T-helper 2 cell treated with Interferon-gamma antibody and Interleukin-4, amounts not matched to agents 5 μg/mL and 100 μg/mL, for 36 hours (primary cell): ENCODE measurements around the gene SOAT1.
"Not testable (repeated sequence)": the region's sequence is repeated elsewhere in the genome, so short reads cannot be mapped to it uniquely, and the experiment has no call there.

ENCODE experiments used
- DNase-seq: peaks from one replicate; pipeline ENCODE4 v3.0.0; 2021; ENCODE audit warnings: low spot score
- H3K27ac Mint-ChIP-seq: one replicate; pipeline ENCODE4 v1.8.0; 2021; ENCODE audit warnings: mild to moderate bottlenecking, mixed read lengths
- H3K27me3 Mint-ChIP-seq: one replicate; pipeline ENCODE4 v1.8.0; 2021; ENCODE audit warnings: low read depth, mixed read lengths
- H3K36me3 Mint-ChIP-seq: one replicate; pipeline ENCODE4 v1.8.0; 2021; ENCODE audit warnings: low read depth, mixed read lengths
- H3K4me1 Mint-ChIP-seq: one replicate; pipeline ENCODE4 v1.8.0; 2021; ENCODE audit warnings: low read depth, mixed read lengths
- H3K4me3 Mint-ChIP-seq: one replicate; pipeline ENCODE4 v1.8.0; 2022; ENCODE audit warnings: mild to moderate bottlenecking, moderate library complexity, mixed read lengths
- H3K9me3 Mint-ChIP-seq: one replicate; pipeline ENCODE4 v1.8.0; 2021; ENCODE audit warnings: mixed read lengths

Gene SOAT1

GRCh38 chr1:179342740-179343404 is 49.3 kb downstream of the SOAT1 start:
- peaks cover 38% of the 10 kb centered on the region for H3K36me3 Mint-ChIP-seq
- H3K4me3 Mint-ChIP-seq = no peak overlapping the region
- H3K27ac Mint-ChIP-seq = no peak overlapping the region
- no peaks in the 10 kb centered on the region for H3K9me3 Mint-ChIP-seq
- DNase-seq = no peak
- H3K27me3 Mint-ChIP-seq = no peaks in the 10 kb centered on the region
- no peaks in the 10 kb centered on the region for H3K4me1 Mint-ChIP-seq

- Mint-ChIP-seq H3K4me1 (peaks cover 4% of the 10 kb centered on the region), H3K9me3 (no peaks in the 10 kb centered on the region), H3K27ac (no peak overlapping the region), H3K36me3 (peaks cover 44% of the 10 kb centered on the region), H3K27me3 (no peaks in the 10 kb centered on the region), H3K4me3 (no peak overlapping the region)
- DNase-seq = no peak
These were observed 57.7 kb downstream of the SOAT1 start for GRCh38 chr1:179351281-179351680.

GRCh38 chr1:179352236-179352635 is 58.6 kb downstream of the SOAT1 start:
- Mint-ChIP-seq H3K9me3 (no peaks in the 10 kb centered on the region), H3K4me1 (peaks cover 4% of the 10 kb centered on the region), H3K27ac (no peak overlapping the region), H3K4me3 (no peak overlapping the region), H3K36me3 (peaks cover 44% of the 10 kb centered on the region), H3K27me3 (no peaks in the 10 kb centered on the region)
- no peak for DNase-seq

GRCh38 chr1:179353546-179353945 is 59.9 kb downstream of the SOAT1 start:
- DNase-seq = no peak
- no peak overlapping the region for H3K27ac Mint-ChIP-seq

GRCh38 chr1:179361631-179362030 is 68.0 kb downstream of the SOAT1 start:
- not testable (repeated sequence) for DNase-seq, H3K27me3 Mint-ChIP-seq, H3K9me3 Mint-ChIP-seq, H3K36me3 Mint-ChIP-seq, H3K27ac Mint-ChIP-seq, H3K4me3 Mint-ChIP-seq, H3K4me1 Mint-ChIP-seq

More at GRCh38 chr1:179353546-179353945, 59.9 kb downstream of the SOAT1 start:
- peaks cover 40% of the 10 kb centered on the region for H3K36me3 Mint-ChIP-seq
- no peaks in the 10 kb centered on the region for H3K9me3 Mint-ChIP-seq
- peaks cover 3% of the 10 kb centered on the region for H3K4me1 Mint-ChIP-seq
- no peaks in the 10 kb centered on the region for H3K27me3 Mint-ChIP-seq
- H3K4me3 Mint-ChIP-seq = no peak overlapping the region

- peak; percentile 85 for DNase-seq
- H3K4me1 Mint-ChIP-seq = peaks cover 9% of the 10 kb centered on the region
- no peaks in the 10 kb centered on the region for H3K9me3 Mint-ChIP-seq
- peaks cover 2% of the 10 kb centered on the region for H3K27me3 Mint-ChIP-seq
- H3K36me3 Mint-ChIP-seq = peaks cover 2% of the 10 kb centered on the region
- H3K4me3 Mint-ChIP-seq = peak within 1 kb of the TSS; percentile 98
- peak within 1 kb of the TSS; percentile 99 for H3K27ac Mint-ChIP-seq
These were observed 71.9 kb downstream of the SOAT1 start, which contains the start of gene AXDND1 for GRCh38 chr1:179365342-179366092. Gene AXDND1, plus strand, starts transcription at chr1:179365971. Its CDS starts 539 bp downstream, at chr1:179366510.

- H3K27me3 Mint-ChIP-seq = peaks cover 2% of the 10 kb centered on the region
- H3K9me3 Mint-ChIP-seq = no peaks in the 10 kb centered on the region
- H3K4me3 Mint-ChIP-seq = peak overlapping the region; percentile 98
- peaks cover 9% of the 10 kb centered on the region for H3K4me1 Mint-ChIP-seq
- DNase-seq = no peak
- H3K27ac Mint-ChIP-seq = peak overlapping the region; percentile 99
- H3K36me3 Mint-ChIP-seq = peaks cover 2% of the 10 kb centered on the region
These were observed 72.7 kb downstream of the SOAT1 start for GRCh38 chr1:179366093-179366800.

GRCh38 chr1:179369751-179370341 is 76.2 kb downstream of the SOAT1 start:
- Mint-ChIP-seq H3K36me3 (peaks cover 2% of the 10 kb centered on the region), H3K27ac (no peak overlapping the region), H3K27me3 (peaks cover 9% of the 10 kb centered on the region), H3K4me1 (peaks cover 12% of the 10 kb centered on the region), H3K4me3 (no peak overlapping the region), H3K9me3 (no peaks in the 10 kb centered on the region)
- DNase-seq = peak; percentile 17

GRCh38 chr1:179372160-179372559 is 78.6 kb downstream of the SOAT1 start:
- no peak for DNase-seq
- H3K4me1 Mint-ChIP-seq = peaks cover 3% of the 10 kb centered on the region
- H3K27ac Mint-ChIP-seq = no peak overlapping the region
- no peak overlapping the region for H3K4me3 Mint-ChIP-seq
- H3K9me3 Mint-ChIP-seq = no peaks in the 10 kb centered on the region
- peaks cover 9% of the 10 kb centered on the region for H3K27me3 Mint-ChIP-seq
- H3K36me3 Mint-ChIP-seq = no peaks in the 10 kb centered on the region

- Mint-ChIP-seq H3K36me3 (no peaks in the 10 kb centered on the region), H3K27ac (no peak overlapping the region), H3K9me3 (no peaks in the 10 kb centered on the region), H3K27me3 (peaks cover 7% of the 10 kb centered on the region), H3K4me1 (peaks cover 3% of the 10 kb centered on the region), H3K4me3 (no peak overlapping the region)
- no peak for DNase-seq
These were observed 82.6 kb downstream of the SOAT1 start for GRCh38 chr1:179376223-179376622.

- DNase-seq = no peak
- H3K27ac Mint-ChIP-seq = no peak overlapping the region
- no peaks in the 10 kb centered on the region for H3K36me3 Mint-ChIP-seq
- H3K27me3 Mint-ChIP-seq = no peaks in the 10 kb centered on the region
- no peak overlapping the region for H3K4me3 Mint-ChIP-seq
- no peaks in the 10 kb centered on the region for H3K4me1 Mint-ChIP-seq
- H3K9me3 Mint-ChIP-seq = no peaks in the 10 kb centered on the region
These were observed 86.7 kb downstream of the SOAT1 start for GRCh38 chr1:179380299-179380698.

GRCh38 chr1:179384027-179384426 is 90.4 kb downstream of the SOAT1 start:
- DNase-seq = no peak
- Mint-ChIP-seq H3K9me3 (no peaks in the 10 kb centered on the region), H3K4me1 (no peaks in the 10 kb centered on the region), H3K27ac (no peak overlapping the region), H3K27me3 (peaks cover 11% of the 10 kb centered on the region), H3K4me3 (no peak overlapping the region), H3K36me3 (no peaks in the 10 kb centered on the region)

- H3K36me3 Mint-ChIP-seq = no peaks in the 10 kb centered on the region
- no peak overlapping the region for H3K27ac Mint-ChIP-seq
- no peaks in the 10 kb centered on the region for H3K9me3 Mint-ChIP-seq
- H3K27me3 Mint-ChIP-seq = peaks cover 11% of the 10 kb centered on the region
- H3K4me1 Mint-ChIP-seq = no peaks in the 10 kb centered on the region
- DNase-seq = no peak
- no peak overlapping the region for H3K4me3 Mint-ChIP-seq
These were observed 91.9 kb downstream of the SOAT1 start for GRCh38 chr1:179385510-179385909.

- DNase-seq = no peak
- Mint-ChIP-seq H3K27ac (no peak overlapping the region), H3K4me1 (no peaks in the 10 kb centered on the region), H3K36me3 (no peaks in the 10 kb centered on the region), H3K27me3 (no peaks in the 10 kb centered on the region), H3K9me3 (peaks cover 22% of the 10 kb centered on the region), H3K4me3 (no peak overlapping the region)
These were observed 100.1 kb downstream of the SOAT1 start for GRCh38 chr1:179393721-179394120.
